Lower leg skin (tissue), 4 donors: ENCODE results near the gene HES1. TPM values are rescaled to one million over a fixed set of nuclear protein-coding genes. Genes with fewer than 3 reads are reported as not detected.

Experiments
- DNase-seq, 2 donors: peaks; one replicate each; pipeline ENCODE4 v3.0.0-alpha.2; 2019; ENCODE audit warnings: low spot score in 2 of 2
- H3K4me3 ChIP-seq: fragments of 200-600 bp; sonication (generic); 2 replicates; pipeline ENCODE4 v1.5.1; 2017; ENCODE audit warnings: mild to moderate bottlenecking, low read depth; ENCODE audit not compliant: poor library complexity, severe bottlenecking
- CTCF ChIP-seq, 3 donors: fragments of 450-650 bp; IDR thresholded peaks; one replicate each; pipeline ENCODE4 v1.5.1; 2016; ENCODE audit warnings: antibody characterized with exemption in 3 of 3, mild to moderate bottlenecking in 3 of 3, moderate library complexity in 2 of 3
- POLR2A ChIP-seq, 2 donors: fragments of 450-650 bp; IDR thresholded peaks; one replicate each; pipeline ENCODE4 v1.6.1; 2016 to 2017; ENCODE audit warnings: antibody characterized with exemption in 2 of 2, mild to moderate bottlenecking in 1 of 2, moderate library complexity in 1 of 2
- WGBS, 2 donors: methylation state at CpG; one replicate each; pipeline ENCODE4 v1.1.5; 2018; 5-methylcytosine and 5-hydroxymethylcytosine counted together
- intact Hi-C: fragments of 100-400 bp; cut with DNase I; formaldehyde crosslinking; loops from one replicate; pipeline ENCODE4 v1.15.0; 2023; ENCODE audit warnings: low total_unique reads
- total RNA-seq, 4 donors: library from RNA; depleted of rRNA; stranded (reverse); fragments of >200 nt; gene quantifications; one replicate each; pipeline ENCODE4 v1.1.0, GENCODE V29; 2016

HES1 gene
- total RNA-seq, 4 donors from 2014 or later, result 145 to 366 (median 315) TPM

- no peak for DNase-seq
- TF ChIP-seq CTCF (IDR thresholded peaks at IDR 0.05) (no peak), POLR2A (IDR thresholded peaks at IDR 0.05) (no peak)
- WGBS, 2 donors, result 29 to 31% methylated on average over 16 of the region's 16 CpGs
- H3K4me3 ChIP-seq, result no peak overlapping the region
- intact Hi-C loops, result no loop called here
Measured at GRCh38 chr3:194166682-194167479, 30.9 kb downstream of the HES1 start.

GRCh38 chr3:194167480-194168282 is 31.7 kb downstream of the HES1 start:
- 73 to 81% methylated on average over 5 of the region's 5 CpGs for WGBS, 2 donors
- no peak for DNase-seq
- no peak for TF ChIP-seq CTCF (IDR thresholded peaks at IDR 0.05)
- no peak for TF ChIP-seq POLR2A (IDR thresholded peaks at IDR 0.05)
- intact Hi-C loops, result no loop called here
- H3K4me3 ChIP-seq, result no peak overlapping the region

GRCh38 chr3:194168994-194169393 is 33.0 kb downstream of the HES1 start:
- DNase-seq, result no peak
- intact Hi-C loops, result no loop called here
- 96 to 98% methylated on average over 3 of the region's 3 CpGs for WGBS, 2 donors

GRCh38 chr3:194169595-194169994 is 33.6 kb downstream of the HES1 start:
- DNase-seq, result no peak
- no peak overlapping the region for H3K4me3 ChIP-seq
- intact Hi-C loops, result no loop called here
- WGBS, 2 donors, result 91 to 96% methylated on average over 10 of the region's 10 CpGs
- TF ChIP-seq CTCF (IDR thresholded peaks at IDR 0.05), result no peak
- no peak for TF ChIP-seq POLR2A (IDR thresholded peaks at IDR 0.05)

More at GRCh38 chr3:194168994-194169393, 33.0 kb downstream of the HES1 start:
- TF ChIP-seq POLR2A (IDR thresholded peaks at IDR 0.05) (no peak), CTCF (IDR thresholded peaks at IDR 0.05) (no peak)
- no peak overlapping the region for H3K4me3 ChIP-seq

- no peak for DNase-seq
- TF ChIP-seq POLR2A (IDR thresholded peaks at IDR 0.05), result no peak
- TF ChIP-seq CTCF (IDR thresholded peaks at IDR 0.05), result no peak
- H3K4me3 ChIP-seq, result no peak overlapping the region
- 63 to 66% methylated on average over 2 of the region's 2 CpGs for WGBS, 2 donors
- intact Hi-C loops, result no loop called here
Measured at GRCh38 chr3:194170793-194171192, 34.8 kb downstream of the HES1 start.
